ENCODE data around the gene DOK7.

Gene DOK7

DNA sequence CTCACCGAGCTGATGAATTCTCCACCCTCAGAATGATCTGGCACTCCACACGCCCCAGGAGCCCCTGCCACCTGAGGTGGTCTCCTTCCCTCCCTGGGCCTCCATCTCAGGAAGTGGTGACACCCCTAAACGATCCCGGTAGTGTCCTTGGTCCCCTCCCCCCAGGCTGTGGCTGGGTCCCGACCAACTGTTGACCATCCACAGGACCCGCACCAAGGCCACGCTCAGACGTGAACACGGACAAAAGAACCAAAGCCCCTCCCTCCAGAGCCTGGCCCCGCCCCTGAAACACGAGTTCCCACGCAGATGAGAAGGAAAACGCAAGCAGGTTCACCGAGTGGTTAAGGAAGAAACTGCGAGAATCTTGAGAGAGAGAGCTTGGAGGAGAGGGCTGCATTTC is 52.5 kb downstream of the DOK7 start:
- H3K79me1 ChIP-seq (ENCODE audit: low read depth, low read length): peaks cover 11% of the 10 kb centered on the region
- H3K14ac ChIP-seq (ENCODE audit: low read length): no peak overlapping the region
- no peak overlapping the region for H2AK5ac ChIP-seq (ENCODE audit: low read depth, low read length)
- no peak overlapping the region for H3K4ac ChIP-seq (ENCODE audit: low read length)
- no peak overlapping the region for H3K4me3 ChIP-seq (ENCODE audit: low read length in 2 of 2)
- H3K4me1 ChIP-seq (ENCODE audit: control insufficient read depth in 2 of 2, insufficient read depth in 1 of 2, low read depth in 1 of 2, low read length in 2 of 2): no peaks in the 10 kb centered on the region
- H3K9me3 ChIP-seq (replicated peaks in 1 of 2; ENCODE audit: control insufficient read depth in 2 of 2, insufficient read depth in 1 of 2, low read depth in 1 of 2, low read length in 2 of 2): peaks cover 0 to 3% of the 10 kb centered on the region in 2 donors
- WGBS, 2 donors (ENCODE audit: extremely low coverage in 2 of 2, insufficient read length in 2 of 2, insufficient replicate concordance in 1 of 2): no CpG with 5 or more reads among the region's 15 CpGs
- H2BK5ac ChIP-seq (ENCODE audit: low read length): no peak overlapping the region
- no peaks in the 10 kb centered on the region for H3K27me3 ChIP-seq (ENCODE audit: control insufficient read depth in 3 of 3, insufficient read depth in 3 of 3, low read depth in 1 of 3, low read length in 3 of 3)
- H4K8ac ChIP-seq (ENCODE audit: low read depth, low read length): no peak overlapping the region
- no peak for DNase-seq (ENCODE audit: low spot score)
- no peak overlapping the region for H3K4me2 ChIP-seq (ENCODE audit: insufficient read depth, low read length, poor library complexity, severe bottlenecking)
- peaks cover 74 to 96% of the 10 kb centered on the region in 2 donors for H3K36me3 ChIP-seq (replicated peaks in 1 of 2; ENCODE audit: control insufficient read depth in 2 of 2, insufficient read depth in 2 of 2, low read length in 2 of 2)
- no peak overlapping the region for H2BK120ac ChIP-seq (ENCODE audit: low read depth, low read length)
- no peak overlapping the region for H4K91ac ChIP-seq (ENCODE audit: low read depth, low read length, poor library complexity)
- H2BK15ac ChIP-seq (ENCODE audit: low read length): no peak overlapping the region
- H3K18ac ChIP-seq (ENCODE audit: low read length): no peak overlapping the region
- H2BK12ac ChIP-seq (ENCODE audit: low read length): no peak overlapping the region
- H3K9ac ChIP-seq (ENCODE audit: low read depth, low read length, poor library complexity): no peak overlapping the region
- H2AFZ ChIP-seq (ENCODE audit: low read length): no peak overlapping the region
- H3K23ac ChIP-seq (ENCODE audit: low read depth, low read length, poor library complexity): no peak overlapping the region
- no peak overlapping the region for H3K27ac ChIP-seq (replicated peaks; ENCODE audit: low read length)

DNA sequence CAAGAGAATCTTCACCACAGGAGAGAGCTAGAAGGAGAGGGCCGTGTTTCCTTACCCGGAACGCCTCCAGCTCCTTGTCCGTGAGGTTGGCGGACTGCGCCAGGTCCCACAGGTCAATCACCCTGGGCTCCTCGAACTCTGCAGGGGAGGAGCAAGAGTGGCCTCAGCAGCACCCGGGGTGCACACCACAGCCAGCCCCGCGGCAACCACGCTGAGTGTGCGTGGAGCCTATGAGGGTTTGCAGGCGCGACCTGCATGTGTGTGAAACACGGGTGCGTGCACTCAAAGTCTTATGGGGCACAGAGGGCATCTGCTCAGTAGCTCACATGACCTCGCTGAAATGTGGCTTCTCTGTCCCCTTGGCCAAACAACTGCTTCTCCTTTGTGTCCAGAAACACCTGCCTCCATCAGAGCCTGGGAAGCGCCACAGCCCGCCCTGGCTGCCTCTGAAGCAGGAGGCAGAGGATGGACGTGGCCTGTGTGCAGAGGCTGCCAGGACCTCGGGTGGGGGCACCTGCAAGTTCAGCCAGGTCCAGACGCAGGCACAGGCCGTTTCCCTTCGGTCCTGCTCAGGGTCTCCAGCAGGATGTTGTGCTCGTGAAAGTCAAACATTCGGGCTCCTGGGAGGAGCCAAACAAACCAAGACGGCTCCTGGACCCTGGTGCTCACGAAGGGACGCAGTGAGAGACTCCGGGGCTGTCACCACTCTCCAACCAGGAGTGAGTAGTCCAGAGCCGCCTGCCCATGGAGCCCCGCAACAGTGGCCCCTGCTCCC is 53.1 kb downstream of the DOK7 start:
- no peak overlapping the region for H2BK120ac ChIP-seq (ENCODE audit: low read depth, low read length)
- no peak overlapping the region for H3K9ac ChIP-seq (ENCODE audit: low read depth, low read length, poor library complexity)
- no peak overlapping the region for H2BK5ac ChIP-seq (ENCODE audit: low read length)
- H3K23ac ChIP-seq (ENCODE audit: low read depth, low read length, poor library complexity): no peak overlapping the region
- no peak overlapping the region for H2BK15ac ChIP-seq (ENCODE audit: low read length)
- no peak overlapping the region for H3K4me2 ChIP-seq (ENCODE audit: insufficient read depth, low read length, poor library complexity, severe bottlenecking)
- H3K9me3 ChIP-seq (replicated peaks in 1 of 2; ENCODE audit: control insufficient read depth in 2 of 2, insufficient read depth in 1 of 2, low read depth in 1 of 2, low read length in 2 of 2): peaks cover 0 to 2% of the 10 kb centered on the region in 2 donors
- no peak overlapping the region for H2BK12ac ChIP-seq (ENCODE audit: low read length)
- no peak overlapping the region for H2AFZ ChIP-seq (ENCODE audit: low read length)
- no peak overlapping the region for H3K4ac ChIP-seq (ENCODE audit: low read length)
- H3K79me1 ChIP-seq (ENCODE audit: low read depth, low read length): peaks cover 11% of the 10 kb centered on the region
- H3K4me3 ChIP-seq (ENCODE audit: low read length in 2 of 2): no peak overlapping the region
- H3K36me3 ChIP-seq (replicated peaks in 1 of 2; ENCODE audit: control insufficient read depth in 2 of 2, insufficient read depth in 2 of 2, low read length in 2 of 2): peaks cover 68 to 96% of the 10 kb centered on the region in 2 donors
- H4K91ac ChIP-seq (ENCODE audit: low read depth, low read length, poor library complexity): no peak overlapping the region
- H3K18ac ChIP-seq (ENCODE audit: low read length): no peak overlapping the region
- no peak overlapping the region for H3K14ac ChIP-seq (ENCODE audit: low read length)
- H3K27me3 ChIP-seq (ENCODE audit: control insufficient read depth in 3 of 3, insufficient read depth in 3 of 3, low read depth in 1 of 3, low read length in 3 of 3): no peaks in the 10 kb centered on the region
- H2AK5ac ChIP-seq (ENCODE audit: low read depth, low read length): no peak overlapping the region
- WGBS, 2 donors (ENCODE audit: extremely low coverage in 2 of 2, insufficient read length in 2 of 2, insufficient replicate concordance in 1 of 2): no CpG with 5 or more reads among the region's 32 CpGs
- H4K8ac ChIP-seq (ENCODE audit: low read depth, low read length): no peak overlapping the region
- no peak for DNase-seq (ENCODE audit: low spot score)
- H3K27ac ChIP-seq (replicated peaks; ENCODE audit: low read length): no peak overlapping the region
- H3K4me1 ChIP-seq (ENCODE audit: control insufficient read depth in 2 of 2, insufficient read depth in 1 of 2, low read depth in 1 of 2, low read length in 2 of 2): no peaks in the 10 kb centered on the region

DNA sequence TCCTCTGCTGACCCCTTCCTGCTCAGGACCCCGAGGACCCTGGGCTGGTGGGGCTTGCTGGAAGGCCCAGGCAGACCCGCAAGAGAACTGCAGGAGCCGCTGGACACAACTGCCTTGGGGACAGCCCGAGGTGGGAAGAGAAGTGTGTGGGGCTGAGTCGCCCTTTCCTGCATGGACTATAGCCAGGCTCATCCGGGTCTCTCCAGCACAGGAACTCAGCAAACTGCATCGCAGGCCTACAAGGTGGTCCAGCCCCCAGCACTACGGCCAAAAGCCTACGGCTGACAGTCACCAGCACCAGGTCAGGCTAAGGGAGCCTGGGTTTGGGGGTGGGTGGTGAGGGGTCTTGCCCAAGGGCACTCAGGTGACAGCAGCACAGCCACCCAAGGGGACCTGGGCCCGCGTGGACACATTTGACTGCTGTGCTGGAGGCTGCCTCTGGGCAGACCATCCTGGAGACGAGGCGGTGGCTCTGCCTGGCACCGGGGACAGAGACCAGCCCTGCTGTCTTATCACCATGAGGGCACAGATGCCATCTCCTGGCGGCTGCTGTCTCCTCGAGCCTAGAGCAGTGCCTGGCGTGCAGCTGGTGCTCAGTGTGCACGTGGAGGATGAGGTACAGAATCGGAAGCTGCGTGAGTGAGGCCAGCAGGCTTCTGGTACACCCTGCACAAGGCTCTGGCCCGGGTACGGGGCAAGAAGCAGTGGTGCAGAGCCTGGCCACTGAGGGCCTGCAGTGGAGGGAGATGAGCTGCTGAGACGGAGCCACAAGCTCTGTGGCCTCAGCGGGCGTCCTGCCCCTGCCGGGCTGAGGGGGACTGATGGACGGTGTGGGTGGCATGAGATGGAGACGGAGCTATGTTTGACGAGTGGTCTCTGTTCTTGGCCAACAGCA is 54.0 kb downstream of the DOK7 start:
- peak overlapping the region; percentile 65 for H4K8ac ChIP-seq (ENCODE audit: low read depth, low read length)
- H2BK5ac ChIP-seq (ENCODE audit: low read length): peak overlapping the region; percentile 66
- H3K14ac ChIP-seq (ENCODE audit: low read length): peak overlapping the region; percentile 21
- no peak overlapping the region for H3K4me3 ChIP-seq (ENCODE audit: low read length in 2 of 2)
- no peak overlapping the region for H2AFZ ChIP-seq (ENCODE audit: low read length)
- H3K27ac ChIP-seq (replicated peaks; ENCODE audit: low read length): no peak overlapping the region
- H4K91ac ChIP-seq (ENCODE audit: low read depth, low read length, poor library complexity): no peak overlapping the region
- no peak overlapping the region for H2BK120ac ChIP-seq (ENCODE audit: low read depth, low read length)
- H3K18ac ChIP-seq (ENCODE audit: low read length): no peak overlapping the region
- no peak overlapping the region for H3K4ac ChIP-seq (ENCODE audit: low read length)
- H2AK5ac ChIP-seq (ENCODE audit: low read depth, low read length): no peak overlapping the region
- DNase-seq (ENCODE audit: low spot score): no peak
- H2BK15ac ChIP-seq (ENCODE audit: low read length): no peak overlapping the region
- no peaks in the 10 kb centered on the region for H3K27me3 ChIP-seq (ENCODE audit: control insufficient read depth in 3 of 3, insufficient read depth in 3 of 3, low read depth in 1 of 3, low read length in 3 of 3)
- H3K36me3 ChIP-seq (replicated peaks in 1 of 2; ENCODE audit: control insufficient read depth in 2 of 2, insufficient read depth in 2 of 2, low read length in 2 of 2): peaks cover 66 to 98% of the 10 kb centered on the region in 2 donors
- H3K79me1 ChIP-seq (ENCODE audit: low read depth, low read length): peaks cover 11% of the 10 kb centered on the region
- H3K23ac ChIP-seq (ENCODE audit: low read depth, low read length, poor library complexity): peak overlapping the region; percentile 73
- peak overlapping the region; percentile 60 for H3K9ac ChIP-seq (ENCODE audit: low read depth, low read length, poor library complexity)
- WGBS, 2 donors (ENCODE audit: extremely low coverage in 2 of 2, insufficient read length in 2 of 2, insufficient replicate concordance in 1 of 2): no CpG with 5 or more reads among the region's 29 CpGs
- H3K4me1 ChIP-seq (ENCODE audit: control insufficient read depth in 2 of 2, insufficient read depth in 1 of 2, low read depth in 1 of 2, low read length in 2 of 2): no peaks in the 10 kb centered on the region
- no peak overlapping the region for H3K4me2 ChIP-seq (ENCODE audit: insufficient read depth, low read length, poor library complexity, severe bottlenecking)
- H3K9me3 ChIP-seq (replicated peaks in 1 of 2; ENCODE audit: control insufficient read depth in 2 of 2, insufficient read depth in 1 of 2, low read depth in 1 of 2, low read length in 2 of 2): no peaks in the 10 kb centered on the region
- no peak overlapping the region for H2BK12ac ChIP-seq (ENCODE audit: low read length)
